Measurements from ENCODE around the gene DCLK1.

DCLK1 gene

DNA sequence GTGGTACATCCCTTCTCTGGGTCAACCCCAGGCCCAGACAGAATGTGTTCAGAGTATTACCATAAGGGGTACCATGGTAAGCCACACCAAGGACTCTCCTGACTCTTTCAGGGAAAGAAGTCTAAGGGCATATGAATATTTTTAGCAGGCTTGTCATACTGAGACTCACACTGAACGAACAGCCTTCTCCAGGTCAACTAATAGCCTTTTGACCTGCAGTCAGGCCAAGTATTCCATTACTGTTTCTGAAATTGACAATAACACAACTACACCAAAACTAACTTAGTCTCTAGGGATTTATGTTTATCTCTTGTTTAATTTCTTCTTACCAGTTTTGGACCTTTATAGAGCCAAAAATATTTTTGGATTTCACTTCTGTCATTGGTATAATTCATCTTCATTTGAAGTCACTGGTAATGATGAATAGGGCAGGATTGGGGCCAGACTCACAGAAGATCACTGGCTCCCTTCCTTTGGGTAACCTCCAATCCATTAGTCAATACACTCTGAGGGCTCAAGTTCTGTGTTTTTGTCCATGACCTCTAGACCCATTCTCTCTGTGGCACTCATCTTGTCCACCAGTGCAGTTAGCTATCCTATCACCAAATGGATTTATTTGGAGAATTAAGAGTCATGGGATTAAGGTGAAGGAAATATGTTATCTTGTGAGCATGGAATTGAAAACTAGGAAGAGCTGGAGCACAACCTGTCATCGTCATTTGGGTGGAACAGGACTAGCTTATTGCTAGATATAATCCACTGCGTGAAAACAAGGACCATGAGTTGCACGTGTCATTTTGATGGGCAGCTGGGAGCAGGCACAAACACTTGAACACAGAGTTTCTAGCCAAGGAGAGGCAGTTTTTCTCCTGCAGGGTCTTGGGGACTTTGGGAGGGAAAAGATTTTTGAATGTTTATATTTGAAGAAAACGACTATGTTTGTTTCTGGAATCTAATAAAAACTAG lies 313.3 kb downstream of the DCLK1 start:
- no peak for DNase-seq

DNA sequence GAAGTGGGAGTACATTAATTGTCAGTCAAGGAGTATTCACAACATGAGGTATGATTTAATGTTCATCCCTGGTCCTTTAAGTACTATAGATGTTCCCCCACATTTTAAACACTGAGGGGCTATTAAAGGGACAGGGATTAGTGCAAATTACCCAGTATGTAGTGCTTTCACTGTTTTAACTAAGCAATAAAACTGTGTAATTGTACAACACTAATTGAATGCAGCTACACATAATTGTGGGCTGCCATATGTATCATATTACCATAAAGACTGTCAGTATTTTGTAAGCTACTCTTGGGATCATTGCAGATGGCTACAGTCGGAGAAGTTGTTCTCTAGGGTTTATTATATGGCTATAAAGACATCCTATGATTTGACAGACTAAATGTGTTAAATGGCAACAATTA lies 316.6 kb downstream of the DCLK1 start:
- no peak for DNase-seq

DNA sequence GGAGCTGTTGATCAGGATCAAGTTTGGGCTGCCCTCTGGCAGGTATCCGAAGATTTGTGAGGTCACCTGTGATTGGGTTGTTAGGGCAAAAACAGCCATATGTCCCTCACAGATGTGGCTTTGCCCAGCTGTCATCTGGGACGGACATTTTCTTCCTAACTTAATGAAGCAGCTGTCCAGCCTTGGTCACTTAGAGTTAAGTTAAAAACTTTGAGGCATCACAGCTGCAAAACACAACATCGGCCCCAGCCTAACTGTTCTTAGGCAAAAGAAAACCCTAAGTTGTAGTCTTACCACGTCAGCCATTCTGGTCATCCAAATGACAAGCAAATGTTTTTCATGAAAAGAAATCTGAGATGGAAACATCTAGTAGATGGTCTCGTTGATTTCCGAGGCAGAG lies 318.4 kb downstream of the DCLK1 start:
- no peak for DNase-seq

DNA sequence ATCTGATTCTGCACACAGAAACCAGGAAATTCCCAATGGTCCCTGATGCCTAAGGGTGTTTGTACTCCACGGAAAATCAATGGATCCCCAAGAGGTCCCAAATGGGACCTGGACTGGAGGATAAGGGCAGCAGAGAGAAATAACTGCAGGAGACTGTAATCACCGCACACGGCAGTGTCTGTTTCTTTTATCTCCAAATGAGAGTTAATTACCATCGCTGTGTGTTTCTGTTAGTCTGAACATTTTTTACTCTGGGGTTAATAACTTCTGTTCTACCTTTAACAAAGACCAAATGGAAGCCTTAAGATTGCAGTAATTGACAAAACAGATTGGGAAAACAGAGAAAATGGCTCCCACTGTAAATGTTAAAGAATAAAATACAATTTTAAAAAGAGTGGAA lies 320.9 kb downstream of the DCLK1 start:
- no peak for DNase-seq

DNA sequence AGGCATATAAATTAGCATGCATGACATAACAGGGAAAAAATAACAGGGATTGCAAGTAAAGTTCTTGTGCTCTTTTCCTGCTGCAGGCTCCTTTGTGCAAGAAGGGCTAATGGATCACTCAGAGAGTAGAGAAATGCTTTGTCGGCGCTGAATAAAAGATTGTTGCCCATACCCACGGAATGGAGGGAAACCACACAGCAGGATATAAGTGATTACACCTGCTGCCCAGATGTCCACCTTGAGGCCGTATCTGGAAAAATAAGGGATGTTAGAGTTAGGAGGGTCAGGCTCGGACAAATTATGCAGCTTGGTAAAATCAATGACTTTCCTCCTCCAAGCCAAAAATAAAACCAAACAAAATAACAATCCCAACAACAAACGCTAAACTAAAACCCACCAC lies 322.3 kb downstream of the DCLK1 start:
- no peak for DNase-seq

DNA sequence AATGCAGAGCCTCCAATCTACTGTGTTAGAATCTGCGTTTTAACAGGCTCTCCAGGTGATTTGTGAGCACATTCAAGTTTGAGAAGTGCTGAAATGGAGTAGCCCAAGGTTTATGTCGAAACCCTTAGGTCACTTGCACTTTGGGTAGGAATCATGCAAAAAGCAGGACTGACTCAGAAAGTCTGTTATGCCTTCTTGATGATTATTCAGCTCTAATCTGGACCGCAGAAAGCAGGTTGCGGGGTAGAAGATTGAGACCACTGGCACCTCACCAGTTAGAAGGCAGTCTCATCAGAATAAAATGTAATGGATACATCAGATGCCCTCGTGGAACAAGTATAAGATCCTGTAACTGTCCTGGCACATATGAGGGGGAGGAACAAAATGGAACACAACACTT lies 326.3 kb downstream of the DCLK1 start:
- no peak for DNase-seq

DNA sequence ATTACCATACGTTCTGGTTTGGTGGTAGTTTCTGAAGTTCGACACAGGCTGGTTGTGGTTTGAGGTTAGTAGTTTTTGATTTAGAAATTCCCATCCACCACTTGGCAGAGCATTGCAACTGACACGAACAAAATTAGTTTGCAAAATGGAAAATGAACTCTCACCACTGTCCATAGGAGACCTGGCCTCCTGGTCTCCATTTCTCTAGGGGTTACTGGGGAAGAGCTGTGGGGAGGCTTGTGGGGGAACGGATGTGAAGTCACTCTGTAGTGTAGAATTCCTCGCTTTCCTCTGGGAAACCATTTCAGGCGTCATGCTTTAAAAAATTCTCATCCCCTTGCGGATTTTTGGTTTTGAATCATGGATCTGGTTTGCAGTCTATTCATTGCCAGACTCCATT lies 333.2 kb downstream of the DCLK1 start:
- DNase-seq, result peak; percentile 53

DNA sequence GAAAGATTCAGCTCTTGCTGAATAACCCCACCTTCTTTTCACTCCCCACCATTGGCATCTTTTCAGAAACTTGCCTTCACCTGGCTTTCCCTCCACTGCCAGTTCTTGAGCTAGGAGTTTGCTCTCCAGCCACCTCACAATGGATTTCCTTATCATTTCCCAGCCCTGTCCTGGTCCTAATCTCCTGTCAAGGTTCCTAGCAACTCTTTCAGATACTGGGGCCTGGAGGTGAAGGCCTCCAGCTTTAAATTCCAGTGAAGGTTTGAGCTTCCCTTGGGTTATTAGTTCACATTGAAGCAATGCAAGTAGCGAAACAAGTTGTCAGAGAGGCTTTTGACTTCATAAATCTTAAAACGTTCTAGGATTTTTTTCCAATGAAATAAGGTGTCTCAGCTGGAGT lies 333.9 kb downstream of the DCLK1 start:
- DNase-seq, result no peak

DNA sequence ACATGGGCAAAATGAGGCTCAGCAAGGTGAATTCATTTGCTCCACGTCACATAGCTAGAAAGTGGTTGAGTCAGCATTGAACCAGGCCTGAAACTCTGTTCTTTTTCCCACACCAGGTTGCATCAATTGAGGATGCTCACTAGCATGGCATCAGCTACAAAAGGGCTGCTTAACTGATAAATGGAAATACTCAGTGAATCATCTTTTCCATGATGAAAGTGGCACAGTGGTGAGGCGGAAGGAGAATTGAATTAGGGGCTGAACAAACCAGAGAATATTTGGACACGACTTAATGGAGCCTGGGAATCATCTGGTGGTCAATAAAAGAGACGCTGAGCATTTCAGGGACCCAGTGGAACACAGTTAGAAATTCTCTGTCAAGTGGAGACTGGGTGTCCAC lies 334.6 kb downstream of the DCLK1 start:
- DNase-seq, result no peak

DNA sequence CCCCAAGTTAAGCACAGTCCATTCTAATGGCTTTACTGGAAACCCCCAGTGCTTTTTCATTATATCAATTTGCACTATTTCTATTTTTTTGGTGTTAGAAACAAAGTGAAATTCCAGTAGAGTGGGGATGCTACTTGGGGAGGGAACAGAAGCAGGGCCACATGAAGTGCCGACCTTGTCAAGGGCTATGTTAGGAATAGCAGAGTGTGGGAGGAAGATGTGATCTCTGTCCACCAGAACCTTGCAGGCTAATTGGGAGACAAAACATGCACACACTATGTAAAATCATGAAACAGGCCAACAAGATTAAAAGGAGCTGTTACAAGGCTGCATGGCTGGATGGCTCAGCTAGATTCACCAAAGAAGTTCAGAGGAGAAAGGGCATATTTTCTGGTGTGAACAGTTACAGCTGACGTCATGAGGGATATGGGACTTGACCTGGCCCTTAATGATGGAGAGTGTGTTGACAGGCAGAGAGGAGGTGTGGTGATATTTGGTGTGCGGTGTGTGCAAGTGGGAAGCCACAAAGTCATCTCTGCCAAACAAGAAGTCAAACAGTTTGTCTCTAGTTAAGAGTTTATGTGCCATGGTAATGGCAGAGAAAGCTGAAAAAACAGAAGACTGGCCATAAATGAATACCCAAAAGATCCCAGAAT lies 336.3 kb downstream of the DCLK1 start:
- no peak for DNase-seq

DNA sequence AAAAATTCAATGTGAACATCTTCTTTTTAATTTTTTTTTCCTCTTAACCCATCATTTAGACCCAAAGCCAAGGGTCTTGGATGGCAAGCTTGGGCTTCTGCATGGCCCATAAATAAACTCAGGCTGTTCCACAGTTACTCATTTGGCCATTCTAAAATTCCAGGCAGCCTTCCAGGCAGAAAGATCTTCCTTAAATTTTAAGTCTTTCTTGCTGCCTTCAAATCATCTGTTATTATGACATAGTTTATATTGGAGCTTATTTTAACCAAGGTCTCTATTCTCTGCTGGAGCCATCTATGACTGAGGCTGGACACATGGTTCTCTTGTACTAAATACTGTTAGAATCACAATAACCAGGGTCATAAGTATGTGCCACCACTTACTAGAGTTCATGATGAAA lies 337.4 kb downstream of the DCLK1 start:
- no peak for DNase-seq

DNA sequence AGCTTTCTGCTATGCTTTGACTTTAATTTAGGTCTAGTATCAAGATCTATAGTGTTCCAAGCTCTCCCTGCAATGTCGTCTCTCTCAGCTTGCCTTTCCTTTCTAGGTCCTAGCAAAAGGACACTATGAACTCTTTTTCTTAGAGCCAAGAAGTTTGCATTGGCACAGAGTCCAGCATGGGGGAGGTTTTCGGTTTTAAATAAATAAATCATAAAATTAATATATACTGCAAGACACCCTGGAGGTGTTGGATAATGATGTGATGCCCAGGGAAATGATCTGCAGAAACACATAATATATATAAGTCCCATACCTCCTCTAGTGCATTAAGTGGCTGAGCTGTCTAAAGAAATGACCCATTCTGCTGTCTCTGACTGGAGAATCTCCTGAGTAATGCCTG lies 338.3 kb downstream of the DCLK1 start:
- DNase-seq, result no peak

DNA sequence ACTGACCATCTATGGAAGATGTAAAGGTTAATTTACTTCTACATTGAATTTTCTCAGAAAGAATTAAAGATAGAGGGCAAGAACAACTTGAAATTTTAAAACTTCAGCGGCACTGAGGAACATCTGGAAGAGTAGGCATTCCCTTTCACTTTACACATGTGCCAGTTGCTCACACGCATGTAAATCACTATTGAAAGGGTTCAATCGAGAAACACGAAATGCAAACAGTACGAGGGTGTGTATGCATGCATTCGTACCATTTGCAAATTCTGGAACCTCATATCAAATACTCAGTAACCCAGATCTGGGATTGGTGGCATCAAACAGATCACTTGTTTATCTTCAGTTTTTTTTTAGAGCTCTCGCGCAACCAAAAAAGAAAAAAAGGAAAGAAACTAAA lies 339.2 kb downstream of the DCLK1 start:
- DNase-seq, result no peak

DNA sequence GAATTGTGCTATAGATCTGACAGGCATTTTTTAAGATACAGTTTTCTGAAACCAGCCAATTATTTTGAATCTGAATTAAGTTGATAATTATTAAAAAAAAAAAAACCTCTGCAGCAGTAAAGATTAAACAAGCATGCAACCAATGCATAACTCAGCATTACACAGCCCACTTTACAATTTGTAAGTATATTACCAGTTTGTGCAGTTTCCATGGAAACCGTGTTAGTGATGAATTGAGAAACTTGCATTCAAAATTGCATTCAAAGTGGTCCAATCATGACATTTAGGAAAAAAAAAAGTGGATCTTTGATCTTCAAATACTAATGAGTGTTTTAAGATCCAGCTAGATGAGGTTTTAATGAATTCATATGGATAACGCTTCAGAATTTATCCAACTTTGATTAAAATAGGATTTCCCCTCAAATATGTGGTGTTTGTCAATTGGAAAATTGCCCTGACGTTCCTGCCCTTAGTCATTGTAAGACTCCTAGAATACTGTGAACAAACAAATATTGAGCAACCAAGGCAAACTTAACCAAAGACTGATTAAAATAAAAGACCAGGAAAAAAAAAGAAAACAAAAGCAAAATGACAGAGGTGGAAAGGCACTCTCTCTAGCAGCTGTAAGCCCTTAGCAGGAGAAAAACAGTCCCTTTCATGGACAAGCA lies 339.9 kb downstream of the DCLK1 start:
- no peak for DNase-seq

DNA sequence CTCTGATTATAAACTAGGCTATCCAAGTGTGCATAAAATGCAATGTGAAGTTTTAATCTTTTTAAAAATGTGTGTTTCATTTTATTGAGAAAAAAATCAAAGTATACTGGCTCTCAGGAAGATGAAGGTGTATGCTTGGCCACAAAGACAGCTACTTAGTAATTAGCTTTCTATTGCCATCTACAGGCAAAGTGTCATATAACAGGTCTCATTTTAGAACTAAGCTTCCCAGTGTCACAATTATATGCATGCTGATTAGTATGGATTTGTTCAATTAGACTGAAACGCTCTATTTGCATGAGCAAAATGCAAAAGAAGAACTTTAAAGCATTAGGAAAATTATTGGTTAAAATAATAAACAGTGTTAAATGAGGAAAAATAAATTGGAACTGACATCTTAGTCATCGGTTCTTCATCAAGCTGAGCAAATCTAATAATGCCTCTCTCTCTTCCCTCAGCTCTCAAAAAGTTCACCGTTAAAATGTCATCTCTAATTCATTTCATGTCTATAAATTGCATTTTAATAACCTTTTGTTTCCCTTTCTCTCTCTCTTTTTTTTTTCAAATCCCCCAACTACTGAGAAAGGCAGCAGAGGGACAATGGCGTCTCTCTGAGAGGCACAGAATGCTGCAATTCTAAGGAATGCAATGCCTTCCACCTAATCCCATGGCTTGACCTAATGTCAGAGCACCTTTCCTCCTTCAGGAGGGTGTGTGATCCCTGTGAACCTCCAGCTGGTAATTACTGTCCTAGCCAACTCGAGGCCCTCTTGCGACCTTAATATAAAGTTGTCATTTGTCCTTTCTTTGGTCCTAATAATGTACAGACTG lies 341.6 kb downstream of the DCLK1 start:
- DNase-seq, result no peak

DNA sequence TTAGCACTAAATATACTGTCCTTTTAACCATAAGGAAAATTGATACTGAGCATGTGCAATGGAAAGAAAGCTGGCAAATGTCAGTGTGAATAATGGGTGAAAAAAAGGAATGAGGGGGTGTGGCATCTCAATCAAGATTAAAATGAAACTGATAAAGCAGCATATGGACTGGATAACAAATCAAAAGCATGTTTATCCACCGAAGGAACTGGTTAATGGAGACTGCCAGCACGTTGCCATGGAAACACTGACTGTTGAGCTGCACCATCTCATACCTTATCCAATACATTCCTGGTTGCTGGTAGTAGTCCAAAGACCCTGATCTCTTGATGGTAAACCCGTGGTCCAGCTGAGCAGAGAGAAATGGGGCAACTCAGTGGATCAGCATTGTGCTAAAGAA lies 343.2 kb downstream of the DCLK1 start:
- DNase-seq, result no peak

DNA sequence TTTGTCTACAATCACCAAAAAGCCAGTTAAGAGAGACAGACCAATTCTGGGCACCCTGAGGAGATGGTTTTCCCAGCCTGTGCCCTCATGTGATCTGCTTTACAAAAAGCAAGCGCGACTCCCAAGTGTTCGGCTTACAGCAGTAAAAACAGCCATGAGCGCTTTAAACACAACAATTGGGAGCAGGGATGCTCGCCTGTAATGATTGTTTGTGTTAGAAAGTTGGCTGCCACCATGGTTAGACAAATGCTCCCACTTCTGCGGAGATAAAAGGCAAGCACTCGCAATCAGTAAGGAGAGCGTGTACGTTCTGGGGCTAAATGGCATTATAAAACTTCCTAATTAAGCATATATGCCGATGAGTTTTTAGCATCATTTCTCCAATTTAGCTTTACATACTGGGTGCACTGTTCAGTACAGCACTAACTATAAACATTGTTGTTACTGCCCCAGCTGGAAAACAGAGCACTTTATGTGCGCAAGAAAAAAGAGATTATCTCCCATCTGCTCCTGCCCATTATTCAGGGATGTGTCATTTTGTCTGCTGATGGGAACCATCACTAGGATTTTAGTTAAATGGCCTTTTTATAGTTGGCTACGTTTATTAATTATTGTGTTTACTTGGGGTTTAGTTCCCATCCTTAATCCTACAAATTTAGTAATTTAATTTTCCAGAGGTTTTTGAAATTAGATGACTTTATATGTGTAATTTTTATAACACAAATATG lies 345.4 kb downstream of the DCLK1 start:
- no peak for DNase-seq

DNA sequence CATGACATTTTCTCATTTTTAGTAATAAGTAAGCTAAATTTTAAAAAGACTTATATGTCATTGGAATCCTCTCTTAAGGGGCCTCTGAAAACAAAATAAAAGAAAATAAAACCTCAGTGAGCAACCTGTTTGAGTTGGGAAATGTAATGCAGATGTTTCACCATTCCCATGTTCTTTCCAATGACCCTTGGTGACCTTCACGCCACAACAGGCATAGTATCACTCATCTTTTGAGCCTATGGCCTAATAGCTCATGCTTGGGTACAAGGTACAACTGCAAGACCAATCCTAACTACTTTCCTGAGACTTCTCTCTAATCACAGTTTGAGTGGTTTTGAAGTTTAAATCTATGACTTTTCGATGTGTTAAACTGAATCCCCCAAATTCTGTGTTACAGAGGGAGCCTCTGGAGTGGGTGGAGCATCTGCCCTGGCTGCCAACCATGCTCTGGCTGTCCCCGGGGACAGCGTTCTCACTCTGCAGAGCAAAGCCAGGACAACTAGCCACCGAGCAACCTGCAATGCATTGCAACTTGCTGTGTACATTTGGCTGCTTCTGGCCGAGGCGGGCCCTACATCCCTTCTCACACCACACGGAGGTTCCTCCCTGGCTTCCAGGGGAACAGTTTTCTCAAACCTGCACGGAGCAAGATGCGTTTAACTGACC lies 346.8 kb downstream of the DCLK1 start:
- DNase-seq, result no peak

DNA sequence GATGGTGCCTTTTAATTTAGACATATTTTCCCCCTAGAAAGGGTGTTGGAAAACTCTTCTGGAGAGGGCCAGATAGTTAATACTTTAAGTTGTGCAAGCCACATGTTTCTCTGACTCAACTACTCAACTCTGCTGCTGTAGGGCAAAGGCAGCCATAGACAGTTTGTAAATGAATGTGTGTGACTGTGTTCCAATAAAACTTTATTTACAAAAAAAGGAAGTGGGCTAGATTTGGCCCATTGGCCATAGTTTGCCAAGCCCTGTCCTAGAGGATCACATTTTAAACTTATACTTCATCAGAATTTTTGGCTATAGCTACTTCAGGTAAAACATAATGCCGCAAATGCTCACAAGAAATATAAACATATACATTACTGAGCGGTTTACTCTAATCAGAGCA lies 348.4 kb downstream of the DCLK1 start:
- no peak for DNase-seq

DNA sequence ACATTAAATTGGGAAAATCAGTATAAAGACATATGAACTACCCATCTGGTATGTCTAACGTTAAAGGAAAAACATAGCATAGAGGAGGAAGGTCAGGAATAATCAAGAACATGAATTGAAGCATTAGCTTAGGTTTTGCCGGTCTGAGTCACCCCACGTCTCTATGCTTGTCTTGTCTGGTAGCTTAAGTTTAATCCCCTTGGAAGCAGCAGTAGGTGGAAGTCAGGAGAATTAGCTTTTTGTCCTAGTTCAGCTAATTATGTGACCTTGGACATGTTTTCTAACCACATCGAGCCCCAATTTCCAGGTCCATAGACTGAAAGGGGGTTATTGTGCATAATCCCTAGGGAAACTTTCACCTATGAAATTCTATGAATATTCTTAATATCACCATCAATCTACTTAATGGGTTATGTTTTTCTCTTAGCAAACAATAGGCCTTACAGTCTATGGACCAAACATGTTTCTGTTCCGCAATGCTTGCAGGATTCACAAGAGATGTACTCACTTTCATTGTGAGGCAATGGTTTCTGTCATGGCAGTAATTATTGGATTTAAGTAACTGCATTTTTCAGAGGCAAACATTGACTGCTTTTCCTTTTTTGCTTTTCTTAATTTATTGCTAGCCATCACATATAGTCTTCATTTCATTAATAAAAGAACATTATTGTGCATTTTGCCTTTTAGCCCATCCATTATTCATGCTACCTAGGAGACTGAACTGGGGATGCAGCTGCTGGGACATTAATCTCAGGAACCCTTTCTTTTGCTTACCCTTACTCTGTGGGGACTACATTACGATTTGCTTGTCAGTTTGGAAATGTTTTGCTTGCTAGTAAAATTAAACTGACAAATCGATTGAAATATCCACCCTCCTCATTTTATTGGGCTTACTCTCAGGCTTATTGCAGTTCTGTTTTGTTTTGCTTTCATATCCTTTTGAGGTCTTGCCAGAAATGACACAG lies 349.9 kb downstream of the DCLK1 start:
- no peak for DNase-seq

All from right forelimb (tissue), 1 donor.